Gastroesophageal sphincter (tissue), 3 donors: ENCODE results near the gene GNAQ.
A peak's percentile ranks its signal among the peaks of the same experiment; 100 is the strongest.

Experiments
- CTCF ChIP-seq, 4 experiments: fragments of 200-600 bp in 2 of 4; fragments of 450-650 bp in 2 of 4; sonication (generic) in 1 of 4; IDR thresholded peaks; one replicate each; pipeline ENCODE4 v1.5.1; 2017 to 2019; ENCODE audit warnings: antibody characterized with exemption in 4 of 4, mild to moderate bottlenecking in 2 of 4, moderate library complexity in 2 of 4
- POLR2AphosphoS5 ChIP-seq: sonication (generic); formaldehyde crosslinking; IDR thresholded peaks from one replicate; pipeline ENCODE4 v1.6.1; 2017; ENCODE audit warnings: antibody characterized with exemption

GRCh38 chr9:77848897-77849296, 182.7 kb downstream of the GNAQ start:
- no peak for TF ChIP-seq CTCF (IDR thresholded peaks at IDR 0.05)
- TF ChIP-seq POLR2AphosphoS5: peak; percentile 83
